ENCODE data around the gene GRIK3.

The GRIK3 gene

GRCh38 chr1:37010011-37010410, 24.3 kb downstream of the GRIK3 start:
- no peak for FAIRE-seq

GRCh38 chr1:37009521-37009920, 24.8 kb downstream of the GRIK3 start:
- no peak for FAIRE-seq

GRCh38 chr1:37006132-37006868, 28.0 kb downstream of the GRIK3 start:
- FAIRE-seq, result no peak

GRCh38 chr1:37002898-37003297, 31.4 kb downstream of the GRIK3 start:
- FAIRE-seq, result no peak

- FAIRE-seq, result no peak
Measured at GRCh38 chr1:37001703-37002102, 32.6 kb downstream of the GRIK3 start.

GRCh38 chr1:36996106-36996505, 38.2 kb downstream of the GRIK3 start:
- FAIRE-seq, result no peak

- FAIRE-seq, result no peak
Measured at GRCh38 chr1:36994868-36995267, 39.4 kb downstream of the GRIK3 start.

- FAIRE-seq, result no peak
Measured at GRCh38 chr1:36994294-36994693, 40.0 kb downstream of the GRIK3 start.

GRCh38 chr1:36992139-36992943, 42.0 kb downstream of the GRIK3 start:
- no peak for FAIRE-seq

GRCh38 chr1:36991551-36991950, 42.8 kb downstream of the GRIK3 start:
- FAIRE-seq, result no peak

GRCh38 chr1:36990928-36991327, 43.4 kb downstream of the GRIK3 start:
- no peak for FAIRE-seq

- no peak for FAIRE-seq
Measured at GRCh38 chr1:36989241-36989640, 45.1 kb downstream of the GRIK3 start.

GRCh38 chr1:36988741-36989193, 45.5 kb downstream of the GRIK3 start:
- FAIRE-seq, result no peak

GRCh38 chr1:36988321-36988720, 46.0 kb downstream of the GRIK3 start:
- no peak for FAIRE-seq

- no peak for FAIRE-seq
Measured at GRCh38 chr1:36987276-36987675, 47.0 kb downstream of the GRIK3 start.

GRCh38 chr1:36986241-36986985, 47.9 kb downstream of the GRIK3 start:
- FAIRE-seq, result no peak

- FAIRE-seq, result no peak
Measured at GRCh38 chr1:36984675-36985074, 49.6 kb downstream of the GRIK3 start.

GRCh38 chr1:36984026-36984425, 50.3 kb downstream of the GRIK3 start:
- FAIRE-seq, result no peak

GRCh38 chr1:36982709-36983108, 51.6 kb downstream of the GRIK3 start:
- FAIRE-seq, result no peak

GRCh38 chr1:36981771-36982622, 52.3 kb downstream of the GRIK3 start:
- no peak for FAIRE-seq

GRCh38 chr1:36981126-36981525, 53.2 kb downstream of the GRIK3 start:
- FAIRE-seq, result no peak

- FAIRE-seq, result no peak
Measured at GRCh38 chr1:36977731-36978406, 56.4 kb downstream of the GRIK3 start.

Measured in G401.6 (cell line).